ENCODE data around the gene RAB42.

DNA sequence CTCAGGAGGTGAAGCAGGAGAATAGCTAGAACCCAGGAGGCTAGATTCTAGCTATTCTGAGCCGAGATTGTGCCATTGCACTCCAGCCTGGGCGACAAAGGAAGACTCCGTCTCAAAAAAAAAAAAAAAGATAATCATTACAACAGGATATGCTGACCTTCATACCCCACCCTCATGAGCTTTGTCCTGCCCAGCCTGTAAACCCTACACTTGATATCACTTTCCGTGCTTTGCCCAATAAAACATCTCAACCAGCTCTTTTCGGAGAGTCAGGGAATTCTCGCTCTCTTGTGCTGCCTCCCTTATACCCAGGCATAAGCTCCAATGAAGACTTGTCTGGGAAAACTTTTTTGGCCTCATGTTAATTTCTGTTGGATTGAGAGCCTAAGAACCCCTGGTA lies 40.7 kb upstream of the RAB42 start:
- TF ChIP-seq, protein P1, sequence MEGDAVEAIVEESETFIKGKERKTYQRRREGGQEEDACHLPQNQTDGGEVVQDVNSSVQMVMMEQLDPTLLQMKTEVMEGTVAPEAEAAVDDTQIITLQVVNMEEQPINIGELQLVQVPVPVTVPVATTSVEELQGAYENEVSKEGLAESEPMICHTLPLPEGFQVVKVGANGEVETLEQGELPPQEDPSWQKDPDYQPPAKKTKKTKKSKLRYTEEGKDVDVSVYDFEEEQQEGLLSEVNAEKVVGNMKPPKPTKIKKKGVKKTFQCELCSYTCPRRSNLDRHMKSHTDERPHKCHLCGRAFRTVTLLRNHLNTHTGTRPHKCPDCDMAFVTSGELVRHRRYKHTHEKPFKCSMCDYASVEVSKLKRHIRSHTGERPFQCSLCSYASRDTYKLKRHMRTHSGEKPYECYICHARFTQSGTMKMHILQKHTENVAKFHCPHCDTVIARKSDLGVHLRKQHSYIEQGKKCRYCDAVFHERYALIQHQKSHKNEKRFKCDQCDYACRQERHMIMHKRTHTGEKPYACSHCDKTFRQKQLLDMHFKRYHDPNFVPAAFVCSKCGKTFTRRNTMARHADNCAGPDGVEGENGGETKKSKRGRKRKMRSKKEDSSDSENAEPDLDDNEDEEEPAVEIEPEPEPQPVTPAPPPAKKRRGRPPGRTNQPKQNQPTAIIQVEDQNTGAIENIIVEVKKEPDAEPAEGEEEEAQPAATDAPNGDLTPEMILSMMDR (IDR thresholded peaks at IDR 0.05; ENCODE audit: insufficient read depth, low read depth, low read length), result no peak
- TF ChIP-seq EZH2 (IDR thresholded peaks at IDR 0.05; ENCODE audit: insufficient read depth, low read length), result no peak

Data from astrocyte (in vitro differentiated cells and primary cell).